HepG2 (cell line): Measurements from ENCODE around the gene ACP7.

Experiments
- AGO1 ChIP-seq: fragments of 200-400 bp; formaldehyde crosslinking; IDR thresholded peaks from 2 replicates; pipeline ENCODE4 v1.6.1; 2017; ENCODE audit warnings: mild to moderate bottlenecking, low read depth, low read length, moderate library complexity; ENCODE audit not compliant: poor library complexity, severe bottlenecking
- BHLHE40 ChIP-seq: IDR thresholded peaks from 2 replicates; pipeline ENCODE4 v1.6.1; 2011; ENCODE audit warnings: low read length, improper control_type of control experiment
- DNMT3B ChIP-seq: conservative IDR thresholded peaks from 2 replicates; pipeline ENCODE4 v1.6.1; 2016; ENCODE audit warnings: missing biosample characterization, control low read depth
- HOXA7 ChIP-seq: sonication (generic); formaldehyde crosslinking; IDR thresholded peaks from 2 replicates; pipeline ENCODE4 v1.8.1; 2022; ENCODE audit warnings: mild to moderate bottlenecking, missing genetic modification reagents, moderate library complexity
- MTA1 ChIP-seq: sonication (generic); formaldehyde crosslinking; IDR thresholded peaks from 2 replicates; pipeline ENCODE4 v1.4.0; 2020; ENCODE audit warnings: missing genetic modification reagents, mild to moderate bottlenecking, borderline replicate concordance
- NFIC ChIP-seq: IDR thresholded peaks from 2 replicates; pipeline ENCODE4 v1.6.1; 2012; ENCODE audit warnings: mild to moderate bottlenecking, low read length, inconsistent platforms
- POLR2A ChIP-seq, 2 experiments: IDR thresholded peaks; 2 replicates each; pipeline ENCODE4 v1.6.1; 2011; ENCODE audit warnings: low read depth in 2 of 2, low read length in 2 of 2, mild to moderate bottlenecking in 1 of 2, moderate library complexity in 1 of 2; ENCODE audit not compliant: insufficient read depth in 1 of 2
- POLR2AphosphoS5 ChIP-seq: IDR thresholded peaks from 2 replicates; pipeline ENCODE4 v1.6.1; 2012; ENCODE audit warnings: low read depth, low read length
- REPIN1 ChIP-seq: sonication (generic); formaldehyde crosslinking; IDR thresholded peaks from 2 replicates; pipeline ENCODE4 v1.8.0; 2022; ENCODE audit warnings: missing genetic modification reagents, low read depth, mild to moderate bottlenecking, borderline replicate concordance
- ZNF263 ChIP-seq: sonication (generic); formaldehyde crosslinking; IDR thresholded peaks from 2 replicates; pipeline ENCODE4 v1.4.0; 2020; ENCODE audit warnings: missing genetic modification reagents
- ZNF326 ChIP-seq: sonication (generic); formaldehyde crosslinking; IDR thresholded peaks from 2 replicates; pipeline ENCODE4 v1.4.0; 2020; ENCODE audit warnings: missing genetic modification reagents, borderline replicate concordance
- TF ChIP-seq, protein P1 (sequence below): sonication (generic); formaldehyde crosslinking; IDR thresholded peaks from 2 replicates; pipeline ENCODE4 v1.8.1; 2022; ENCODE audit warnings: low read depth, mild to moderate bottlenecking, missing genetic modification reagents
- TF ChIP-seq, protein P2 (sequence below): sonication (generic); formaldehyde crosslinking; IDR thresholded peaks from 2 replicates; pipeline ENCODE4 v1.5.0; 2020; ENCODE audit warnings: missing genetic modification reagents
- TF ChIP-seq, protein P3 (sequence below): sonication (generic); formaldehyde crosslinking; IDR thresholded peaks from 2 replicates; pipeline ENCODE4 v1.5.0; 2020; ENCODE audit warnings: mild to moderate bottlenecking, missing genetic modification reagents, moderate library complexity

DNA sequence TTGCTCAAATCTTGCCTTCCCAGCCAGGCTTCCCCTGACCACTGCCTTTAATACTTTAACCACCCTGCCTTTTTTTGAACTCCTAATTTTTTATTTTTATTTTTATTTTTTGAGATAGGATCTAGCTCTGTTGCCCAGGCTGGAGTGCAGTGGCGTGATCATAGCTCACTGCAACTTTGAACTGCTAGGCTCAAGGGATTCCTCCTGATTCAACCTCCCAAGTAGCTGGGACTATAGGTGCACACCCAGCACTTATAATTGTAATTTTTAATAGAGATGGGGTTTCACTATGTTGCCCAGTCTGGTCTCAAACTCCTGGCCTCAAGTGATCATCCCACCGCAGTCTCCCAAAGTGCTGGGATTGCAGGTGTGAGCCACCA, 30.1 kb upstream of the ACP7 start:
- TF ChIP-seq, protein P1, sequence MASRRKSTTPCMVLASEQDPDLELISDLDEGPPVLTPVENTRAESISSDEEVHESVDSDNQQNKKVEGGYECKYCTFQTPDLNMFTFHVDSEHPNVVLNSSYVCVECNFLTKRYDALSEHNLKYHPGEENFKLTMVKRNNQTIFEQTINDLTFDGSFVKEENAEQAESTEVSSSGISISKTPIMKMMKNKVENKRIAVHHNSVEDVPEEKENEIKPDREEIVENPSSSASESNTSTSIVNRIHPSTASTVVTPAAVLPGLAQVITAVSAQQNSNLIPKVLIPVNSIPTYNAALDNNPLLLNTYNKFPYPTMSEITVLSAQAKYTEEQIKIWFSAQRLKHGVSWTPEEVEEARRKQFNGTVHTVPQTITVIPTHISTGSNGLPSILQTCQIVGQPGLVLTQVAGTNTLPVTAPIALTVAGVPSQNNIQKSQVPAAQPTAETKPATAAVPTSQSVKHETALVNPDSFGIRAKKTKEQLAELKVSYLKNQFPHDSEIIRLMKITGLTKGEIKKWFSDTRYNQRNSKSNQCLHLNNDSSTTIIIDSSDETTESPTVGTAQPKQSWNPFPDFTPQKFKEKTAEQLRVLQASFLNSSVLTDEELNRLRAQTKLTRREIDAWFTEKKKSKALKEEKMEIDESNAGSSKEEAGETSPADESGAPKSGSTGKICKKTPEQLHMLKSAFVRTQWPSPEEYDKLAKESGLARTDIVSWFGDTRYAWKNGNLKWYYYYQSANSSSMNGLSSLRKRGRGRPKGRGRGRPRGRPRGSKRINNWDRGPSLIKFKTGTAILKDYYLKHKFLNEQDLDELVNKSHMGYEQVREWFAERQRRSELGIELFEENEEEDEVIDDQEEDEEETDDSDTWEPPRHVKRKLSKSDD (CRISPR knock-in tag), result no peak
- no peak for TF ChIP-seq POLR2AphosphoS5
- TF ChIP-seq REPIN1 (CRISPR knock-in tag), result no peak
- TF ChIP-seq, protein P2, sequence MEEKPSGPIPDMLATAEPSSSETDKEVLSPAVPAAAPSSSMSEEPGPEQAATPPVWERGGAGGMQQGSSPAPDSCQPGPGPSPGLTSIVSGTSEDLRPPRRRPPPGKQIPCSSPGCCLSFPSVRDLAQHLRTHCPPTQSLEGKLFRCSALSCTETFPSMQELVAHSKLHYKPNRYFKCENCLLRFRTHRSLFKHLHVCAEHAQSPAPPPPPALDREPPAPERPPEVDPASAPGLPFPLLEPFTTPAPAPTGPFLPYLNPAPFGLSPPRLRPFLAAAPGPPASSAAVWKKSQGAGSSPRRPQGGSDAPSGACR (CRISPR knock-in tag), result no peak
- TF ChIP-seq MTA1 (CRISPR knock-in tag), result no peak
- TF ChIP-seq HOXA7 (CRISPR knock-in tag), result no peak
- TF ChIP-seq, protein P3, sequence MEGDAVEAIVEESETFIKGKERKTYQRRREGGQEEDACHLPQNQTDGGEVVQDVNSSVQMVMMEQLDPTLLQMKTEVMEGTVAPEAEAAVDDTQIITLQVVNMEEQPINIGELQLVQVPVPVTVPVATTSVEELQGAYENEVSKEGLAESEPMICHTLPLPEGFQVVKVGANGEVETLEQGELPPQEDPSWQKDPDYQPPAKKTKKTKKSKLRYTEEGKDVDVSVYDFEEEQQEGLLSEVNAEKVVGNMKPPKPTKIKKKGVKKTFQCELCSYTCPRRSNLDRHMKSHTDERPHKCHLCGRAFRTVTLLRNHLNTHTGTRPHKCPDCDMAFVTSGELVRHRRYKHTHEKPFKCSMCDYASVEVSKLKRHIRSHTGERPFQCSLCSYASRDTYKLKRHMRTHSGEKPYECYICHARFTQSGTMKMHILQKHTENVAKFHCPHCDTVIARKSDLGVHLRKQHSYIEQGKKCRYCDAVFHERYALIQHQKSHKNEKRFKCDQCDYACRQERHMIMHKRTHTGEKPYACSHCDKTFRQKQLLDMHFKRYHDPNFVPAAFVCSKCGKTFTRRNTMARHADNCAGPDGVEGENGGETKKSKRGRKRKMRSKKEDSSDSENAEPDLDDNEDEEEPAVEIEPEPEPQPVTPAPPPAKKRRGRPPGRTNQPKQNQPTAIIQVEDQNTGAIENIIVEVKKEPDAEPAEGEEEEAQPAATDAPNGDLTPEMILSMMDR (CRISPR knock-in tag), result no peak
- TF ChIP-seq AGO1, result no peak
- no peak for TF ChIP-seq ZNF263 (CRISPR knock-in tag)
- no peak for TF ChIP-seq POLR2A (IDR thresholded peaks at IDR 0.05; ENCODE audit: insufficient read depth in 1 of 2, low read depth in 2 of 2, low read length in 2 of 2)
- no peak for TF ChIP-seq BHLHE40
- TF ChIP-seq NFIC, result no peak
- no peak for TF ChIP-seq DNMT3B (CRISPR knock-in tag)
- TF ChIP-seq ZNF326 (CRISPR knock-in tag), result no peak
